Trophoblast cell (in vitro differentiated cells and primary cell): ENCODE results near the gene NUDC.

Experiments
- DNase-seq, 2 donors: peaks; one replicate each; pipeline ENCODE4 v3.0.0-alpha.2; 2016
- H2AFZ ChIP-seq: 2 replicates; pipeline ENCODE4 v1.6.1; 2013; ENCODE audit warnings: low read length, moderate library complexity, mild to moderate bottlenecking; ENCODE audit not compliant: insufficient read depth, poor library complexity
- H2AK5ac ChIP-seq: 2 replicates; pipeline ENCODE4 v1.6.1; 2013; ENCODE audit warnings: mild to moderate bottlenecking, low read length
- H2BK120ac ChIP-seq: 2 replicates; pipeline ENCODE4 v1.6.1; 2013; ENCODE audit warnings: low read length, mild to moderate bottlenecking, moderate library complexity; ENCODE audit not compliant: insufficient read depth, poor library complexity
- H2BK12ac ChIP-seq: 2 replicates; pipeline ENCODE4 v1.6.1; 2013; ENCODE audit warnings: mild to moderate bottlenecking, low read length, moderate library complexity
- H2BK5ac ChIP-seq: 2 replicates; pipeline ENCODE4 v1.6.1; 2013; ENCODE audit warnings: low read length, low read depth, moderate library complexity, mild to moderate bottlenecking; ENCODE audit not compliant: poor library complexity
- H3K14ac ChIP-seq: 2 replicates; pipeline ENCODE4 v1.6.1; 2013; ENCODE audit warnings: mild to moderate bottlenecking, low read length
- H3K18ac ChIP-seq: 2 replicates; pipeline ENCODE4 v1.6.1; 2013; ENCODE audit warnings: mild to moderate bottlenecking, low read length
- H3K23ac ChIP-seq: 2 replicates; pipeline ENCODE4 v1.6.1; 2013; ENCODE audit warnings: low read length
- H3K27ac ChIP-seq: 2 replicates; pipeline ENCODE4 v1.5.1; 2013; ENCODE audit warnings: low read depth, mild to moderate bottlenecking, inconsistent platforms, low read length, moderate library complexity
- H3K27me3 ChIP-seq: 2 replicates; pipeline ENCODE4 v1.6.1; 2013; ENCODE audit warnings: inconsistent platforms, mild to moderate bottlenecking, low read length, moderate library complexity; ENCODE audit not compliant: insufficient read depth
- H3K36me3 ChIP-seq, 2 experiments: 1 replicate in 1 of 2; 2 replicates in 1 of 2; pipeline ENCODE4 v1.6.1; 2013; ENCODE audit warnings: low read length in 2 of 2, mild to moderate bottlenecking in 2 of 2, moderate library complexity in 1 of 2; ENCODE audit not compliant: insufficient read depth in 2 of 2, control insufficient read depth in 1 of 2
- H3K4ac ChIP-seq: 2 replicates; pipeline ENCODE4 v1.6.1; 2013; ENCODE audit warnings: low read depth, mild to moderate bottlenecking, low read length, moderate library complexity
- H3K4me1 ChIP-seq, 2 experiments: 1 replicate in 1 of 2; 2 replicates in 1 of 2; pipeline ENCODE4 v1.6.1; 2013; ENCODE audit warnings: low read length in 2 of 2, mild to moderate bottlenecking in 2 of 2, moderate library complexity in 1 of 2; ENCODE audit not compliant: insufficient read depth in 2 of 2, control insufficient read depth in 1 of 2
- H3K4me2 ChIP-seq: 2 replicates; pipeline ENCODE4 v1.6.1; 2013; ENCODE audit warnings: inconsistent platforms, mild to moderate bottlenecking, low read length, moderate library complexity
- H3K4me3 ChIP-seq: 2 replicates; pipeline ENCODE4 v1.5.1; 2013; ENCODE audit warnings: mild to moderate bottlenecking, low read depth, low read length, inconsistent platforms
- H3K79me1 ChIP-seq: one replicate; pipeline ENCODE4 v1.6.1; 2013; ENCODE audit warnings: low read length
- H3K79me2 ChIP-seq: 2 replicates; pipeline ENCODE4 v1.6.1; 2013; ENCODE audit warnings: low read length, mild to moderate bottlenecking; ENCODE audit not compliant: control insufficient read depth, insufficient read depth, poor library complexity
- H3K9ac ChIP-seq: 2 replicates; pipeline ENCODE4 v1.6.1; 2013; ENCODE audit warnings: mild to moderate bottlenecking, low read length
- H3K9me3 ChIP-seq: 2 replicates; pipeline ENCODE4 v1.6.1; 2013; ENCODE audit warnings: low read depth, mild to moderate bottlenecking, control low read depth, inconsistent platforms, low read length; ENCODE audit not compliant: insufficient read depth
- H4K12ac ChIP-seq: 2 replicates; pipeline ENCODE4 v1.6.1; 2013; ENCODE audit warnings: low read depth, mild to moderate bottlenecking, low read length, moderate library complexity
- H4K8ac ChIP-seq: 2 replicates; pipeline ENCODE4 v1.6.1; 2013; ENCODE audit warnings: low read depth, mild to moderate bottlenecking, low read length, moderate library complexity
- H4K91ac ChIP-seq: one replicate; pipeline ENCODE4 v1.6.1; 2013; ENCODE audit warnings: low read depth, mild to moderate bottlenecking, low read length, moderate library complexity
- WGBS: extraction: QIAGEN DNeasy Blood & Tissue Kit; methylation state at CpG from one replicate; pipeline ENCODE4 v1.1.7; 2013; ENCODE audit warnings: missing lambda C conversion rate; ENCODE audit not compliant: insufficient read length, insufficient coverage; ENCODE audit errors: extremely low coverage; 5-methylcytosine and 5-hydroxymethylcytosine counted together

Gene NUDC

DNA sequence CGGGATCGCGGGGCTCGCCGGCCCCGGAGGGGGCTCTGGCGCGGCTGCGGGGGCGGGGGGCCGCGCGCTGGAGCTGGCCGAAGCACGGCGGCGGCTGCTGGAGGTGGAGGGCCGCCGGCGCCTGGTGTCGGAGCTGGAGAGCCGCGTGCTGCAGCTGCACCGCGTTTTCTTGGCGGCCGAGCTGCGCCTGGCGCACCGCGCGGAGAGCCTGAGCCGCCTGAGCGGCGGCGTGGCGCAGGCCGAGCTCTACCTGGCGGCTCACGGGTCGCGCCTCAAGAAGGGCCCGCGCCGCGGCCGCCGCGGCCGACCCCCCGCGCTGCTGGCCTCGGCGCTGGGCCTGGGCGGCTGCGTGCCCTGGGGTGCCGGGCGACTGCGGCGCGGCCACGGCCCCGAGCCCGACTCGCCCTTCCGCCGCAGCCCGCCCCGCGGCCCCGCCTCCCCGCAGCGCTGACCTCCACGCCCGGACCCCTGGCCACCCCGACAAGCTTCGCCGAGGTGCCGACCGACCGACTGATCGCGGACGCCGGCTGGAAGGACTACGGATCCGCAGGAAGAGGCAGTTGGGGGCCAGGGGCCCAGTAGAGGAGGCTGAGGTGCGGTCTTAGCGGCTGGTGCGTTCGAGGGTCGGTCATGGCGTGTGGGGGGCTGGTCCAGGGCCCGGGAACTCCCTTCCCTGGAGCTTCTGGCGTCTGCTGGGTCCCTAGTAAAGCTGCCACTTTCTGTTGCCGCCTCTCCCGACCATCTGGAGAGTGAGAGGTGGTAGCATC, 72.7 kb downstream of the NUDC start:
- Histone ChIP-seq H3K14ac (peak overlapping the region; percentile 14), H4K12ac (peak overlapping the region; percentile 37), H3K23ac (no peak overlapping the region), H2AK5ac (no peak overlapping the region), H3K4ac (no peak overlapping the region), H3K4me2 (peak overlapping the region; percentile 95), H3K4me3 (peak overlapping the region; percentile 76), H2BK12ac (no peak overlapping the region), H2AFZ (no peak overlapping the region), H3K36me3 (no peaks in the 10 kb centered on the region), H3K27me3 (peaks cover 4% of the 10 kb centered on the region), H3K27ac (no peak overlapping the region), H3K4me1 (peaks cover 14 to 22% of the 10 kb centered on the region in 2 experiments), H3K18ac (peak overlapping the region; percentile 67), H4K8ac (peak overlapping the region; percentile 19), H3K9ac (peak overlapping the region; percentile 20), H3K79me2 (peaks cover 3% of the 10 kb centered on the region), H3K79me1 (peaks cover 10% of the 10 kb centered on the region), H2BK120ac (peak overlapping the region; percentile 58), H4K91ac (no peak overlapping the region), H3K9me3 (no peaks in the 10 kb centered on the region), H2BK5ac (no peak overlapping the region)
- WGBS = no CpG with 5 or more reads among the region's 97 CpGs
- peak in 1 of 2 donors; percentile 35 for DNase-seq

DNA sequence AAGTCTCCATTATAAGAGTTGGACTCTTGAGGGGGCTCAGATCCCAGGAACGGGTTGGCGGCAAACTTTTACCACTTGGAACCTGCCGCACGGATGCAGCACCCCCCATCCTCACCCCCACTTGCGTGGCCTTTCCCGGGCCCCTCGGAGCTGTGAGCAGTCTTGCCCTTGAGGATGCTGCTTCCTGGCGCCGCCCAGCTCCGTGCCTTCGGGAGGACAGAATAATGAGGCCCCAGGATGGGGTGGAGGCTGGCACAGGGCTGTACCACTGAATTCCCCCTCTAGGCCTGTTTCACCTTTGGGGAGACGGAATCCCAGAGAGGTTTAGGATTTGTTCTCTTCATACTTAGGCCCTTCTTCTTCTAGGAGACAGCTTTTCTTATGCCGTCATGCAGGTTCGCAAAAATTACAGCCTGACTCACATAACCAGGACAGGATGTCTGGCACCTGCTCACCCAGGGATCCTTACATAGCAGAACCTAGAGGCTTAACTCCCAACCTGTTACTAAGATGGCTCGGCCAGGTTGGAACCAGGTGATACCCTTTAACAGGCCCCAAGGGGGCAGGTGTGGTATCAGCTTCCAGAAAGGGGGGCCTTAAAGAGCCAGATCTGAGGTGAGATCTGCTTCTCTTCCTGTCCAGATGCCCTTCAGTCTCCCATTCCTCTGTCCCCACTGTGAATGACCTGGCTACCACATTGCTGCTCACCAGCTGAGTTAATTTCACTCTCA, 73.4 kb downstream of the NUDC start:
- DNase-seq = no peak
- H4K12ac ChIP-seq = no peak overlapping the region
- no peak overlapping the region for H3K9ac ChIP-seq
- no CpG with 5 or more reads among the region's 15 CpGs for WGBS
- H3K23ac ChIP-seq = no peak overlapping the region
- H3K4me3 ChIP-seq = peak overlapping the region; percentile 76
- H3K4me1 ChIP-seq = peaks cover 18 to 25% of the 10 kb centered on the region in 2 experiments
- H4K8ac ChIP-seq = no peak overlapping the region
- H3K27me3 ChIP-seq = peaks cover 4% of the 10 kb centered on the region
- no peak overlapping the region for H2AK5ac ChIP-seq
- H3K79me2 ChIP-seq = peaks cover 3% of the 10 kb centered on the region
- no peaks in the 10 kb centered on the region for H3K9me3 ChIP-seq
- no peak overlapping the region for H3K18ac ChIP-seq
- no peak overlapping the region for H3K27ac ChIP-seq
- no peak overlapping the region for H3K4ac ChIP-seq
- no peak overlapping the region for H4K91ac ChIP-seq
- no peak overlapping the region for H3K14ac ChIP-seq
- no peaks in the 10 kb centered on the region for H3K36me3 ChIP-seq
- H2BK120ac ChIP-seq = no peak overlapping the region
- H3K4me2 ChIP-seq = peak overlapping the region; percentile 95
- H2AFZ ChIP-seq = no peak overlapping the region
- H3K79me1 ChIP-seq = peaks cover 13% of the 10 kb centered on the region
- no peak overlapping the region for H2BK12ac ChIP-seq
- no peak overlapping the region for H2BK5ac ChIP-seq

DNA sequence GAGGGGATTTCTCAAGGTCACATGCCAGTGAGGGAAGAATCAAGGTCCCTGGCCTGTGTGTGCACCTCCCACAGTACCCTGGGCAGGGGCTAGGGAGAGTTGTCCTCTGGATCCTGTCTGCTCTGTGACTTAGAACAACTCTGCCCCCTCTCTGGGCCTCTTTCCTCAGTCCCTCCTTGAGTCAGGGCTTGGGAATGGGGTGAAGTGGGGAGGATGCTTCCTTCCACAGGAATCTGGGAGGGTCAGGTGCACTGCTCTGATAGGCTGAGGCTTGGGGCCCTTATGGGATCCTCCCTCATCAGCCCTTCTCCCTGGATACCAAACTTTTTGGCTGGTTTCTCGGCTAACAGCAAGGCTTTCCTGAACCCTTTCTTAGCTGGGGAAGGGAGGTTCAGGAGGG, 74.5 kb downstream of the NUDC start:
- no CpG with 5 or more reads among the region's 1 CpG for WGBS
- no peak overlapping the region for H3K9ac ChIP-seq

More for the DNA sequence above, 74.5 kb downstream of the NUDC start:
- Histone ChIP-seq H3K18ac (no peak overlapping the region), H3K27me3 (peaks cover 4% of the 10 kb centered on the region), H3K4me1 (peaks cover 18 to 28% of the 10 kb centered on the region in 2 experiments), H3K4ac (no peak overlapping the region), H3K79me2 (peaks cover 3% of the 10 kb centered on the region), H3K27ac (no peak overlapping the region), H4K91ac (no peak overlapping the region), H4K8ac (no peak overlapping the region), H3K14ac (no peak overlapping the region), H4K12ac (no peak overlapping the region), H2AFZ (no peak overlapping the region), H2BK120ac (no peak overlapping the region), H3K79me1 (peaks cover 13% of the 10 kb centered on the region), H3K9me3 (no peaks in the 10 kb centered on the region), H3K36me3 (no peaks in the 10 kb centered on the region), H3K23ac (no peak overlapping the region), H3K4me2 (no peak overlapping the region), H2BK12ac (no peak overlapping the region), H2AK5ac (no peak overlapping the region), H3K4me3 (no peak overlapping the region), H2BK5ac (no peak overlapping the region)
- DNase-seq = no peak
